B cell (primary cell): ENCODE data around the gene CTTNBP2NL. TPM values are rescaled to one million over a fixed set of nuclear protein-coding genes. Genes with fewer than 3 reads are reported as not detected.

Experiments
- ATAC-seq: fragments of 200-7000 bp; cut with Tn5 transposase; one replicate; pipeline ENCODE4 v1.10.0; 2021; ENCODE audit warnings: low read depth, mild to moderate bottlenecking, moderate number of reproducible peaks, moderate library complexity
- CTCF ChIA-PET: fragments of 350-600 bp; sonication (Branson Sonifier 250); formaldehyde crosslinking; loops from one replicate; lab custom pipeline; 2021; ENCODE audit warnings: antibody characterized with exemption, inconsistent platforms; lab: Charles Lee
- POLR2A ChIA-PET: fragments of 350-600 bp; sonication (Branson Sonifier 250); formaldehyde crosslinking; loops from one replicate; lab custom pipeline; 2021; ENCODE audit warnings: antibody characterized with exemption; lab: Charles Lee
- DNase-seq: peaks from one replicate; pipeline ENCODE4 v3.0.0; 2013
- H2AFZ ChIP-seq: 2 replicates; pipeline ENCODE4 v1.6.1; 2012; ENCODE audit warnings: mild to moderate bottlenecking, low read depth, low read length; ENCODE audit not compliant: insufficient read depth, poor library complexity, severe bottlenecking
- H3K27ac ChIP-seq, 2 donors: 1 replicate in 1 of 2; 2 replicates in 1 of 2; pipeline ENCODE4 v1.5.1; 2012 to 2013; ENCODE audit warnings: low read length in 2 of 2, mild to moderate bottlenecking in 2 of 2, moderate library complexity in 1 of 2
- H3K27me3 ChIP-seq, 4 experiments: fragments of 200-600 bp in 1 of 4; sonication (generic) in 1 of 4; replicated peaks in 1 of 4; 1 replicate in 2 of 4; 2 replicates in 2 of 4; pipeline versions ENCODE4 v1.6.1 to v1.7.0; 2013 to 2016; ENCODE audit warnings: low read length in 3 of 4, mild to moderate bottlenecking in 2 of 4, mixed read lengths in 1 of 4, moderate library complexity in 1 of 4; ENCODE audit not compliant: insufficient read depth in 4 of 4, control insufficient read depth in 3 of 4; ENCODE audit errors: control extremely low read depth in 1 of 4
- H3K36me3 ChIP-seq, 2 experiments: replicated peaks in 1 of 2; 1 replicate in 1 of 2; 2 replicates in 1 of 2; pipeline versions ENCODE4 v1.6.1 to v1.7.1; 2013; ENCODE audit warnings: low read length in 1 of 2; ENCODE audit not compliant: insufficient read depth in 2 of 2, control insufficient read depth in 1 of 2; ENCODE audit errors: control extremely low read depth in 1 of 2, extremely low read depth in 1 of 2
- H3K4me1 ChIP-seq, 2 donors: fragments of 200-600 bp in 1 of 2; sonication (generic) in 1 of 2; 1 replicate in 1 of 2; 2 replicates in 1 of 2; pipeline versions ENCODE4 v1.5.1 to v1.6.1; 2013 to 2017; ENCODE audit warnings: low read length in 2 of 2; ENCODE audit not compliant: control insufficient read depth in 2 of 2, insufficient read depth in 2 of 2
- H3K4me2 ChIP-seq: replicated peaks from 2 replicates; pipeline ENCODE3; 2012; ENCODE audit warnings: mild to moderate bottlenecking, low read depth, low read length; ENCODE audit not compliant: poor library complexity, severe bottlenecking
- H3K4me3 ChIP-seq, 5 experiments: fragments of 200-600 bp in 1 of 5; sonication (generic) in 1 of 5; 1 replicate in 3 of 5; 2 replicates in 2 of 5; pipeline versions ENCODE4 v1.5.1 to v1.7.0; 2011 to 2016; ENCODE audit warnings: low read length in 4 of 5, mild to moderate bottlenecking in 4 of 5, low read depth in 2 of 5, control low read depth in 1 of 5, moderate library complexity in 1 of 5; ENCODE audit not compliant: insufficient read depth in 1 of 5; ENCODE audit errors: control extremely low read depth in 1 of 5, extremely low read depth in 1 of 5
- H3K79me2 ChIP-seq: fragments of 200-600 bp; sonication (generic); one replicate; pipeline ENCODE4 v1.6.0; 2016; ENCODE audit warnings: low read length; ENCODE audit not compliant: control insufficient read depth, insufficient read depth
- H3K9ac ChIP-seq: fragments of 200-600 bp; sonication (generic); 2 replicates; pipeline ENCODE4 v1.6.1; 2017; ENCODE audit warnings: mild to moderate bottlenecking, low read length, moderate library complexity
- H3K9me3 ChIP-seq, 3 donors: one replicate each; pipeline versions ENCODE4 v1.6.1 to v1.7.1; 2013; ENCODE audit warnings: low read length in 2 of 3; ENCODE audit not compliant: control insufficient read depth in 2 of 3, insufficient read depth in 1 of 3; ENCODE audit errors: control extremely low read depth in 1 of 3
- H4K20me1 ChIP-seq: 2 replicates; pipeline ENCODE4 v1.6.0; 2012; ENCODE audit warnings: mild to moderate bottlenecking, low read length; ENCODE audit not compliant: insufficient read depth, control insufficient read depth, poor library complexity, severe bottlenecking
- H3K27ac Mint-ChIP-seq: one replicate; pipeline ENCODE4 v1.8.0; 2021; ENCODE audit warnings: mixed read lengths
- H3K27me3 Mint-ChIP-seq: one replicate; pipeline ENCODE4 v1.8.0; 2021; ENCODE audit warnings: mixed read lengths
- H3K4me1 Mint-ChIP-seq: one replicate; pipeline ENCODE4 v1.8.0; 2021; ENCODE audit warnings: mixed read lengths
- H3K4me3 Mint-ChIP-seq: one replicate; pipeline ENCODE4 v1.8.0; 2021; ENCODE audit warnings: mixed read lengths
- H3K9me3 Mint-ChIP-seq: one replicate; pipeline ENCODE4 v1.8.0; 2022; ENCODE audit warnings: mixed read lengths; ENCODE audit not compliant: insufficient read depth
- EZH2 ChIP-seq: IDR thresholded peaks from 2 replicates; pipeline ENCODE4 v1.6.1; 2012; ENCODE audit warnings: borderline replicate concordance, low read depth, mild to moderate bottlenecking, moderate library complexity, low read length; ENCODE audit not compliant: insufficient read depth, poor library complexity, severe bottlenecking
- WGBS: methylation state at CpG from one replicate; pipeline ENCODE4 v1.1.5; 2013; ENCODE audit warnings: missing lambda C conversion rate; ENCODE audit not compliant: insufficient coverage; 5-methylcytosine and 5-hydroxymethylcytosine counted together
- intact Hi-C: fragments of 100-400 bp; cut with micrococcal nuclease; formaldehyde crosslinking; loops from one replicate; pipeline ENCODE4 v1.10.0; 2022
- polyA plus RNA-seq: library from polyadenylated mRNA; depleted of rRNA; stranded (reverse); fragments of >200 nt; gene quantifications from 2 replicates; pipeline ENCODE4 v1.2.3, GENCODE V29; 2012
- total RNA-seq, 2 donors: library from RNA; stranded (reverse); fragments of 120-200 nt in 1 of 2; gene quantifications; 1 replicate in 1 of 2; 2 replicates in 1 of 2; pipeline versions ENCODE4 v1.2.3 to v1.2.4, GENCODE V29; 2013 to 2022
- TF ChIP-seq, protein P1 (sequence below): fragments of 200-600 bp; IDR thresholded peaks from one replicate; pipeline ENCODE4 v1.8.0; 2022; ENCODE audit warnings: antibody characterized with exemption, mild to moderate bottlenecking

Gene CTTNBP2NL
- total and polyA plus RNA-seq, 2 donors (not counting 1 experiment from before 2014, with no cell fraction given) = 0.46 to 28.9 TPM

DNA sequence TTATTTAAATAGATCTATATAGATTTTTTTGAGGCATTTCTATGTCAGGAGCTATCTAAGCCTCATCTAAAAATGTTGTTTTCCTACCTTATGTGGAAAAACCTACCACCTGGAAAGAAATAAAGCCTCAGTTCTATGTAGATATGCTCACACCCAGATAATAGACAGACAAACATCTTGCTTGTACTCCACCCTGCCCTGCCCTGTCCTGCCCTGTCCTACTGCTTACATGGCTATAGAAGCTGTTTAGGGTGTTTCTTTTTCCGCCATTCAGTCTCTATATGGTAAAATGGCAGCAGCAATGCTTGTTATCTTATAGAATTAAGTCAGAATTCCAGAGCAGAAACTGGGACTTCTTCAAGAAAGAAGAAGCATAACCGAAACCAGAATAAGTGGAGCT lies 13.4 kb downstream of the CTTNBP2NL start:
- H3K4me1 ChIP-seq = no peaks in the 10 kb centered on the region
- H3K4me1 Mint-ChIP-seq = no peaks in the 10 kb centered on the region
- TF ChIP-seq, protein P1, sequence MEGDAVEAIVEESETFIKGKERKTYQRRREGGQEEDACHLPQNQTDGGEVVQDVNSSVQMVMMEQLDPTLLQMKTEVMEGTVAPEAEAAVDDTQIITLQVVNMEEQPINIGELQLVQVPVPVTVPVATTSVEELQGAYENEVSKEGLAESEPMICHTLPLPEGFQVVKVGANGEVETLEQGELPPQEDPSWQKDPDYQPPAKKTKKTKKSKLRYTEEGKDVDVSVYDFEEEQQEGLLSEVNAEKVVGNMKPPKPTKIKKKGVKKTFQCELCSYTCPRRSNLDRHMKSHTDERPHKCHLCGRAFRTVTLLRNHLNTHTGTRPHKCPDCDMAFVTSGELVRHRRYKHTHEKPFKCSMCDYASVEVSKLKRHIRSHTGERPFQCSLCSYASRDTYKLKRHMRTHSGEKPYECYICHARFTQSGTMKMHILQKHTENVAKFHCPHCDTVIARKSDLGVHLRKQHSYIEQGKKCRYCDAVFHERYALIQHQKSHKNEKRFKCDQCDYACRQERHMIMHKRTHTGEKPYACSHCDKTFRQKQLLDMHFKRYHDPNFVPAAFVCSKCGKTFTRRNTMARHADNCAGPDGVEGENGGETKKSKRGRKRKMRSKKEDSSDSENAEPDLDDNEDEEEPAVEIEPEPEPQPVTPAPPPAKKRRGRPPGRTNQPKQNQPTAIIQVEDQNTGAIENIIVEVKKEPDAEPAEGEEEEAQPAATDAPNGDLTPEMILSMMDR = no peak
- TF ChIP-seq EZH2 = no peak
- ATAC-seq = no peak
- no peak overlapping the region for H3K27ac ChIP-seq
- no peaks in the 10 kb centered on the region for H3K9me3 ChIP-seq
- ChIA-PET CTCF (interaction anchor here (0.7 kb wide), 3 partner anchors 40 to 1491 kb away, joined by 3 to 5 read pairs (median 3); no protein-coding TSS in a partner anchor), POLR2A (interaction anchor here (0.7 kb wide), 1 partner anchor 266 kb away, joined by 7 read pairs; no protein-coding TSS in a partner anchor)
- intact Hi-C loops = no loop called here
- H3K36me3 ChIP-seq = no peaks in the 10 kb centered on the region
- H4K20me1 ChIP-seq = no peaks in the 10 kb centered on the region
- H3K4me2 ChIP-seq = no peak overlapping the region
- no peak overlapping the region for H3K4me3 Mint-ChIP-seq
- H2AFZ ChIP-seq = no peak overlapping the region
- WGBS = 100% methylated on average over 1 of the region's 2 CpGs
- no peak overlapping the region for H3K27ac Mint-ChIP-seq
- H3K27me3 ChIP-seq = no peaks in the 10 kb centered on the region
- no peak overlapping the region for H3K9ac ChIP-seq
- no peaks in the 10 kb centered on the region for H3K27me3 Mint-ChIP-seq
- H3K4me3 ChIP-seq = no peak overlapping the region
- no peaks in the 10 kb centered on the region for H3K79me2 ChIP-seq
- no peaks in the 10 kb centered on the region for H3K9me3 Mint-ChIP-seq
- no peak for DNase-seq

DNA sequence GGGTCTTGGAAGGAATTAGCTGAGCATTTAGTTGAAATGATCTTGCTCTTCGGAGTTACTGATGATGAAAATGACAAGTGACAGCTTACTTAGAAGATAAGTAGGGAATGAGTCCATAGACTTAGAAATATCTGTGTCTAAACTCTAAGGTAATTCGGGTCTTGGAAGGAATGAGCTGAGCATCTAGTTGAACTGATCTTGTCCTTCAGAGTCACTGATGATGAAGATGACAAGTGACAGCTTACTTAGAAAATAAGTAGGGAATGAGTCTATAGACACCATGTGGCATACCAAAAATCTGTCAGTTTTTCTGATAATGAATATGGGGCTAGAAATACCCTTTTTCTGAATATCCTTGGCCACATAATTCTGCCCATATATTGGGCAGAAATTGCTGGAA lies 14.7 kb downstream of the CTTNBP2NL start:
- Histone ChIP-seq H3K9me3 (no peaks in the 10 kb centered on the region), H3K9ac (no peak overlapping the region), H2AFZ (no peak overlapping the region), H3K4me1 (no peaks in the 10 kb centered on the region), H3K4me2 (no peak overlapping the region), H3K27me3 (no peaks in the 10 kb centered on the region), H3K36me3 (no peaks in the 10 kb centered on the region), H3K79me2 (no peaks in the 10 kb centered on the region), H3K4me3 (no peak overlapping the region), H4K20me1 (no peaks in the 10 kb centered on the region), H3K27ac (no peak overlapping the region)
- Mint-ChIP-seq H3K27me3 (no peaks in the 10 kb centered on the region), H3K27ac (no peak overlapping the region), H3K4me1 (no peaks in the 10 kb centered on the region), H3K9me3 (no peaks in the 10 kb centered on the region), H3K4me3 (no peak overlapping the region)
- ChIA-PET POLR2A (no interaction called here), CTCF (interaction anchor here (1.0 to 1.9 kb wide), 3 partner anchors 9 to 52 kb away, joined by 3 to 8 read pairs (median 3); no protein-coding TSS in a partner anchor)
- WGBS = 85% methylated on average over 2 of the region's 2 CpGs
- intact Hi-C loops = no loop called here
- no peak for ATAC-seq
- no peak for DNase-seq
- TF ChIP-seq, protein P1 = no peak
- TF ChIP-seq EZH2 = no peak
